Hematopoietic multipotent progenitor cell treated with erythropoietin and hydrocortisone succinate and interleukin-3 and kit ligand, for 15 days (in vitro differentiated cells): ENCODE results near the gene FOXD4L1.
"Not testable (repeated sequence)": the region's sequence is repeated elsewhere in the genome, so short reads cannot be mapped to it uniquely, and the experiment has no call there.

Experiments used
- DNase-seq: peaks from one replicate; pipeline ENCODE4 v3.0.0-alpha.2; 2015; ENCODE audit warnings: low spot score

Gene FOXD4L1

DNA sequence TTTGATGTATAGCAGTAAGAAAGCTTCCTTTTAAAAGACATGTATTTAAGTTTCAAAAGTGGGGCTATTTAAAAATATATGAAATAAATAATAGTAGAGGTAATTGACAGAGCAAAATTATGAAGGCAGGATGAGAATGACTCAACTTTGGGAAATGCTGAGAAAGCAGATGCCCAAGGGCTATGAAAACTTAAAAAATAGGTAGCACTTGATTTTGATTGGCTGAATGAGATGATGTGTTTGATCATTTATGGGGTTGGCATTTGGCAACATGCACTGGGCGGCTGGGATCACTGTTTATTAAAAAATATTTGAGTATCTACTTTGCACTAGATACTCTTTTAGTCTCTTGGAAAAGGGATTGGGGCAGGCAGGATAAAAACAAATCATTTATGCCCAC lies 26.5 kb downstream of the FOXD4L1 start:
- DNase-seq = not testable (repeated sequence)

DNA sequence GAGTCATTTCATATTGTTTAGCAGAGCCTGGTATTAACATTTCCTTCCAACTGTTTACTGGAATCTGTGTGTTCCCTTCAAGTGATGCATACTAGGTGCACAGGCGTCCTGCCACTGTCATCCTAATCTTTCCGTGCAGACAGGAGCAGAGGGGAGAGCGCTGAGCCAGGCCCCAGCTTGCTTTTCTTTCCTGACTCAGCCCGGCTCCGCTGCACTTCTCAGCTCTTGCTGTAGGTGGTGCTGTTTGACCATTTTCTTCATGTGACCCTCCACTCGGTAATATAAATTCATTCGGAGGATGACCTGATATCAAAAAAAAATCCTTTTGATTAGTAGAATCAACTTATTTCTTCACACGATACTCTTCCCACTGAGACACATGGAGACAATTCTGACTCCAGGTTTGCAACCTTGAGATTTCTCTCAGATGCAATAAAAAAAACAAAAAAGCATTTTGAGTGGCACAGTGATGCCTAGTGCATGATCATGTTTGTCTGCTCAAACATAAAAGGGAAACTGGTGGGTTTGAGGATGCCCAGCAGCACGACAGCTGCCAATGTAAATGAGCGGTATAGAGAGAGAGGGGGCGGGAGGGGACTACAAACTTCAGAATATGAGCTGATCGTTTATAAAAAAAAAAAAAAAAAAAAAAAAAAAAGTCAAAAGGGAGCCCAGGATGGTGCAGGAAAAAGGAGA lies 29.0 kb downstream of the FOXD4L1 start:
- not testable (repeated sequence) for DNase-seq

GRCh38 chr2:113528126-113528525 lies 29.7 kb downstream of the FOXD4L1 start:
- DNase-seq = not testable (repeated sequence)

DNA sequence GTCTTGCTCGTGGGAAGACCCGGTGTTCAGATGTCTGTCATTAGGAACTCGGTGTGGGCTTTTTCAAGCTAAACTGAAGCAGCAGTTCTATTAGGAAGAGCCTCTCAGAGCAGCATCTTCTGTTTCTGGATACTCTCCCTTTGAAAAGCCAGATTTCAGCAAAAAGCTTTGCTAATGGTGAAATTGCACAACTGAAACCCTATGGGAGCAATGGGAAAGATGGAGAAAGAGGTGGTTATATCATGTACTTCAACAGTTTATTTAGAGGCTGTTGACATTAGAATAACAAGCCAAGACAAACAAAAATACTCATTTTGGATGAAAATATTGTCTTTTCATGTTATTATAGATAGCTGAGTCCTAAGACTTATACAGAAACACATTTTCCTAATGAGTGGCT lies 30.4 kb downstream of the FOXD4L1 start:
- not testable (repeated sequence) for DNase-seq

DNA sequence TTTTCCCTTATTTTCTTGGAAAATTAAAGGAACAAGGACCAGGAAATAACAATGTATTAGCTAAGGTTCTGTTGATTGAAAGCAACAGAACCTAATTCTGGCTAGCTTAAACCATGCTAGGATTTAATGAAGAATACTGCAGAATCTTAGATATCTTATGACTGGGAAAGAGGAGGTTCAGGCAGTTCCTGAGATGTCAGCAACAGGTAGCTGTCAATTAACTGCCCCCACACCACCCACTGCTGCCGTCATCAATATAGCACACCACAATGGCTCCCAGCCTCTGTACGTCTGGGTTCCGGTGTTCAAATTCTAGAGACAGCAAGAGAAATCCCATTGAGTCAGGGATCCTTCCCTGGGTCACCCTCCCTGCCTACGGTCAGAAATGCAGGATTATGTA lies 34.5 kb downstream of the FOXD4L1 start:
- not testable (repeated sequence) for DNase-seq

DNA sequence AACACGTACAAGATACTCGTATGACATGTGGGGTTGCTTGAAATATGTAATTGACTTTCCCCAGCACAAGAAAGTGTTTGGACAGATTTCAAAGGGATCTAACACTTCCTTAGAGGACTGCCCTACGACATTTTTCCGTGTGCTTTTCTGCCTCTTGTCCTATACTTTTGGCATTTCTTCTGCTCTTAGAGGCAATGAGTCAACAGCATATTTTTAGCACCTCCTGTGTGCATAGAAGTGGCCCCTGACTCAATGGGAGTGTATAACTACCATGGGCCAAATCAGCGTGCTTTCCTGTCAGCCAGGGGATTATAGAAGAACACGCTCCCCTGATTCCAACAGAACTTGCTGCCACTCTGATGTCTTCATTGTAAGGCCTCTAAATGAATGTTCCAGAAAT lies 38.1 kb downstream of the FOXD4L1 start:
- DNase-seq = not testable (repeated sequence)

GRCh38 chr2:113540834-113541203 lies 42.4 kb downstream of the FOXD4L1 start:
- DNase-seq = not testable (repeated sequence)

GRCh38 chr2:113541204-113541975 lies 42.9 kb downstream of the FOXD4L1 start:
- peak; percentile 57 for DNase-seq

- peak; percentile 5 for DNase-seq
Measured at GRCh38 chr2:113541976-113542485, 43.6 kb downstream of the FOXD4L1 start.

GRCh38 chr2:113542529-113542928 lies 44.1 kb downstream of the FOXD4L1 start:
- not testable (repeated sequence) for DNase-seq
